ENCODE data around the gene CCR4.
"Not testable (repeated sequence)": the region's sequence is repeated elsewhere in the genome, so short reads cannot be mapped to it uniquely, and the experiment has no call there.

CCR4 gene

GRCh38 chr3:32973982-32974381, 22.5 kb downstream of the CCR4 start:
- peak; percentile 12 for DNase-seq (ENCODE audit: low read depth)
- TF ChIP-seq CTCF (conservative IDR thresholded peaks at IDR 0.05; ENCODE audit: low read depth, low read length): no peak

DNA sequence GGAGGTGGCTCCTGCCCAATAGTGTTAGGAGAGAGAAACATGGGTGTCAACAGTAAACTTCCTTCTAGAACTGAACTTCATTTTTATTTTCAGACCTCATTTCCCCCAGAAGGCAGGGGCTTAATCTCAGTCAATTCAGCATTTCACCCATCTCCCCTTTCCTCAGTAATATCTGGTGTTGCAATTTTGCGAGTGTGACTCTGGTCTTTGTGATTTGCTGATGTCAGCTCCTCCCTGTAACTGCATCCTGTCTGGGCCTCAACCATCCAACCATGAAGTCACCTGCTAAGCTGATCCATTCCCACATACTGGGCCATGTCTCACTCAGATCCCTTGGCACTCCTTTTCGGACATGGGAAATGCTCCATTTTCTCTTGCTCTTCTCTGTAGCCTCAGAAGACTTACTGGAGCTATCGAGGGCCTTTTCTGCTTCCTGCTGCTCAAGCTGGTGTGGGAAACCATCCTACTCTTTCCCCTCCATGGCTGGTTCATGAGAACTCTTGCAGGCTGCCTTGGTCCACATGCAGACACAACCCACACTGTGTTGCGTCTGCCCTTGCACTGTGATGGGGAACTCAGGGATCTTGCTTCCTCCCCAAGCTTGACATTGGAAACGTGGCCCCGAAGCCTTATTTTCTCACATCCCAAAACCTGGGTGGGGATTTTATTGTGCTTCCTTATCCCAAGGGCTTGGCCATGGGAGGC, 24.6 kb downstream of the CCR4 start:
- DNase-seq (ENCODE audit: low read depth): no peak
- TF ChIP-seq CTCF (conservative IDR thresholded peaks at IDR 0.05; ENCODE audit: low read depth, low read length): no peak
- H3K4me3 ChIP-seq (ENCODE audit: low read length): no peak overlapping the region

More at GRCh38 chr3:32973982-32974381, 22.5 kb downstream of the CCR4 start:
- H3K4me3 ChIP-seq (ENCODE audit: low read length): no peak overlapping the region

GRCh38 chr3:32977861-32978260, 26.4 kb downstream of the CCR4 start:
- DNase-seq (ENCODE audit: low read depth): no peak
- TF ChIP-seq CTCF (conservative IDR thresholded peaks at IDR 0.05; ENCODE audit: low read depth, low read length): no peak
- no peak overlapping the region for H3K4me3 ChIP-seq (ENCODE audit: low read length)

- no peak for DNase-seq (ENCODE audit: low read depth)
- no peak for TF ChIP-seq CTCF (conservative IDR thresholded peaks at IDR 0.05; ENCODE audit: low read depth, low read length)
- H3K4me3 ChIP-seq (ENCODE audit: low read length): no peak overlapping the region
Observed at GRCh38 chr3:32978331-32978730, 26.9 kb downstream of the CCR4 start.

DNA sequence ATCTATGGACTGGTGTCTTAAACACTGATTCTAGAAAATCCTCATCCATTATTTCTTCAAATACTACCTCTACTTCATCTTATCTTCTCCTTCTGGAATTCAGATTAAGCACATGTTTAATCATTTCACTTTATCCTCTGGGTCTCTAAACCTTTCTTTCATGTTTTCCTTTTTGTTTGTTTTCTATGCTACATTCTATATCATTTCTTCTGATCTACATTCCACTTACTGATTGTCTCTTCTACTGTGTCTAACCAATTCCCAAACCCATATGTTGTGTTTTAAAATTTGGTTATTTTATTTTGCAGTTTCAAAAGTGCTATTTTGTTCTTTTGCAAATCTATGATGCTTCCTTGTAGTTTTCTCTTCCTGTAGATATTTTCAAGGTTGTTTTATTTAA, 31.7 kb downstream of the CCR4 start:
- H3K4me3 ChIP-seq (ENCODE audit: low read length): no peak overlapping the region
- DNase-seq (ENCODE audit: low read depth): no peak
- no peak for TF ChIP-seq CTCF (conservative IDR thresholded peaks at IDR 0.05; ENCODE audit: low read depth, low read length)

DNA sequence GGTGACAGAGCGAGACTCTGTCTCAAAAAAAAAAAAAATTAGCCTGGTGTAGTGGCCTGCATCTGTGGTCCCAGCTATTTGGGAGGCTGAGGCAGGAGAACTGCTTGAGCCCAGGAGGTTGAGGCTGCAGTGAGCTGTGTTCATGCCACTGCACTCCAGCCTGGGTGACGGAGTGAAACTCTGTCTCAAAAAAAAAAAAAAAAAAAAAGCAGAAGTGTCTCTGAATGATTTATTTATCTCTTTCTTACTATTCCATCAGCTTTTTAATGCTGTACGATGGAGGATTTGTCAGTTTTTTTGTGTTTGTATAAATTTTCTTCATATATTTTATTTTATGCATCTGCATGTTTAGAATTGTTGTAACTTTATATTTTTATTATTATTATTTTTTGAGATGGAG, 33.5 kb downstream of the CCR4 start:
- DNase-seq (ENCODE audit: low read depth); H3K4me3 ChIP-seq (ENCODE audit: low read length): not testable (repeated sequence)

- no peak for DNase-seq (ENCODE audit: low read depth)
- TF ChIP-seq CTCF (conservative IDR thresholded peaks at IDR 0.05; ENCODE audit: low read depth, low read length): no peak
Observed at GRCh38 chr3:32989171-32989570, 37.7 kb downstream of the CCR4 start.

More at GRCh38 chr3:32989171-32989570, 37.7 kb downstream of the CCR4 start:
- H3K4me3 ChIP-seq (ENCODE audit: low read length): no peak overlapping the region
